Ishikawa (cell line): Measurements from ENCODE around the gene VTI1A.

Experiments
- CREB1 ChIP-seq: IDR thresholded peaks from 2 replicates; pipeline ENCODE4 v1.6.1; 2012; ENCODE audit warnings: low read depth
- EGR1 ChIP-seq: IDR thresholded peaks from 2 replicates; pipeline ENCODE4 v1.6.1; 2012
- EP300 ChIP-seq: IDR thresholded peaks from 2 replicates; pipeline ENCODE4 v1.6.1; 2012; ENCODE audit warnings: borderline replicate concordance
- FOXM1 ChIP-seq: IDR thresholded peaks from 2 replicates; pipeline ENCODE4 v1.6.1; 2012; ENCODE audit warnings: low read depth, borderline replicate concordance
- NFIC ChIP-seq: IDR thresholded peaks from 2 replicates; pipeline ENCODE4 v1.6.1; 2012
- TEAD4 ChIP-seq: IDR thresholded peaks from 2 replicates; pipeline ENCODE4 v1.6.1; 2012
- YY1 ChIP-seq: IDR thresholded peaks from 2 replicates; pipeline ENCODE4 v1.6.1; 2012; ENCODE audit warnings: low read depth
- TF ChIP-seq, protein P1 (sequence below): IDR thresholded peaks from 2 replicates; pipeline ENCODE4 v1.6.1; 2012; ENCODE audit warnings: low read depth, mild to moderate bottlenecking
- TF ChIP-seq, protein P2 (sequence below): IDR thresholded peaks from 2 replicates; pipeline ENCODE4 v1.6.1; 2012
- TF ChIP-seq, protein P3 (sequence below): IDR thresholded peaks from 2 replicates; pipeline ENCODE4 v1.6.1; 2012

DNA sequence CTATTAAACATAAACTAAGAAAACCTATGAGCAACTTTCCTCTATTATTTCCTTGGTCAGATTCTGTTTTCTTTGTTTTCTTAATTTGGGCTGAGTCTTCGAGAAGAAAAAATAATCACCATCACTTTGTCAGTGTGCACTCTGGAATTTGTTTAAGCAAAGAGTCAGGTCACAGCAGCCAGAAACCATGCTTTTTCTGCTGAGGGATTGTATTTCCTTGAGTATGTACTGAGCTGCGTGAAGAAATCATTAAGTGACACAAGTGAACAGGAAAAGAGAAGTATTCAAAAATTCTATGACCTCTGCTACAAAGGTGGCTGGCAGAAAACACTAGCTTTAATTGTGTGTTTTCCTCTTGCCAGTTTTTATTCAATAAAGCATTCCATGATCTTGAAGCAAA is 249.6 kb downstream of the VTI1A start:
- TF ChIP-seq, protein P1, sequence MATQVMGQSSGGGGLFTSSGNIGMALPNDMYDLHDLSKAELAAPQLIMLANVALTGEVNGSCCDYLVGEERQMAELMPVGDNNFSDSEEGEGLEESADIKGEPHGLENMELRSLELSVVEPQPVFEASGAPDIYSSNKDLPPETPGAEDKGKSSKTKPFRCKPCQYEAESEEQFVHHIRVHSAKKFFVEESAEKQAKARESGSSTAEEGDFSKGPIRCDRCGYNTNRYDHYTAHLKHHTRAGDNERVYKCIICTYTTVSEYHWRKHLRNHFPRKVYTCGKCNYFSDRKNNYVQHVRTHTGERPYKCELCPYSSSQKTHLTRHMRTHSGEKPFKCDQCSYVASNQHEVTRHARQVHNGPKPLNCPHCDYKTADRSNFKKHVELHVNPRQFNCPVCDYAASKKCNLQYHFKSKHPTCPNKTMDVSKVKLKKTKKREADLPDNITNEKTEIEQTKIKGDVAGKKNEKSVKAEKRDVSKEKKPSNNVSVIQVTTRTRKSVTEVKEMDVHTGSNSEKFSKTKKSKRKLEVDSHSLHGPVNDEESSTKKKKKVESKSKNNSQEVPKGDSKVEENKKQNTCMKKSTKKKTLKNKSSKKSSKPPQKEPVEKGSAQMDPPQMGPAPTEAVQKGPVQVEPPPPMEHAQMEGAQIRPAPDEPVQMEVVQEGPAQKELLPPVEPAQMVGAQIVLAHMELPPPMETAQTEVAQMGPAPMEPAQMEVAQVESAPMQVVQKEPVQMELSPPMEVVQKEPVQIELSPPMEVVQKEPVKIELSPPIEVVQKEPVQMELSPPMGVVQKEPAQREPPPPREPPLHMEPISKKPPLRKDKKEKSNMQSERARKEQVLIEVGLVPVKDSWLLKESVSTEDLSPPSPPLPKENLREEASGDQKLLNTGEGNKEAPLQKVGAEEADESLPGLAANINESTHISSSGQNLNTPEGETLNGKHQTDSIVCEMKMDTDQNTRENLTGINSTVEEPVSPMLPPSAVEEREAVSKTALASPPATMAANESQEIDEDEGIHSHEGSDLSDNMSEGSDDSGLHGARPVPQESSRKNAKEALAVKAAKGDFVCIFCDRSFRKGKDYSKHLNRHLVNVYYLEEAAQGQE = no peak
- TF ChIP-seq EP300 = no peak
- no peak for TF ChIP-seq YY1
- no peak for TF ChIP-seq EGR1
- TF ChIP-seq FOXM1 = no peak
- no peak for TF ChIP-seq NFIC
- TF ChIP-seq, protein P2, sequence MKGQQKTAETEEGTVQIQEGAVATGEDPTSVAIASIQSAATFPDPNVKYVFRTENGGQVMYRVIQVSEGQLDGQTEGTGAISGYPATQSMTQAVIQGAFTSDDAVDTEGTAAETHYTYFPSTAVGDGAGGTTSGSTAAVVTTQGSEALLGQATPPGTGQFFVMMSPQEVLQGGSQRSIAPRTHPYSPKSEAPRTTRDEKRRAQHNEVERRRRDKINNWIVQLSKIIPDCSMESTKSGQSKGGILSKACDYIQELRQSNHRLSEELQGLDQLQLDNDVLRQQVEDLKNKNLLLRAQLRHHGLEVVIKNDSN = no peak
- TF ChIP-seq, protein P3, sequence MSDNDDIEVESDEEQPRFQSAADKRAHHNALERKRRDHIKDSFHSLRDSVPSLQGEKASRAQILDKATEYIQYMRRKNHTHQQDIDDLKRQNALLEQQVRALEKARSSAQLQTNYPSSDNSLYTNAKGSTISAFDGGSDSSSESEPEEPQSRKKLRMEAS = no peak
- no peak for TF ChIP-seq TEAD4
- no peak for TF ChIP-seq CREB1
